IMR-90 (cell line): ENCODE results near the gene CENPX. TPM values are rescaled to one million over a fixed set of nuclear protein-coding genes. Genes with fewer than 3 reads are reported as not detected.

Experiments
- ATAC-seq: fragments of 200-7000 bp; cut with Tn5 transposase; 2 replicates; pipeline ENCODE4 v1.9.1; 2020; ENCODE audit warnings: low read depth, mild to moderate bottlenecking, moderate library complexity
- BruUV-seq: library from RNA; stranded (reverse); fragments of 400-500 nt; replicated peaks from 2 replicates; lab custom pipeline; 2021; lab: Mats Ljungman, UMichigan
- CTCF ChIA-PET: fragments of 300-600 bp; formaldehyde crosslinking; extraction: SDS; loops from one replicate; lab custom pipeline; 2021; ENCODE audit warnings: antibody characterized with exemption; lab: Yijun Ruan, JAX
- POLR2A ChIA-PET: fragments of 300-600 bp; sonication (Branson Sonifier 250); formaldehyde crosslinking; loops from one replicate; lab custom pipeline; 2022; ENCODE audit warnings: antibody characterized with exemption; ENCODE audit not compliant: unreplicated experiment; lab: Charles Lee
- DNase-seq: peaks from one replicate; pipeline ENCODE4 v3.0.0; 2013
- H2AFZ ChIP-seq: replicated peaks from 2 replicates; pipeline ENCODE3; 2013; ENCODE audit warnings: low read length, mild to moderate bottlenecking; ENCODE audit not compliant: poor library complexity
- H2AK5ac ChIP-seq: 2 replicates; pipeline ENCODE4 v1.6.1; 2013; ENCODE audit warnings: low read depth, low read length, inconsistent platforms
- H2AK9ac ChIP-seq: replicated peaks from 2 replicates; pipeline ENCODE3; 2013; ENCODE audit warnings: mild to moderate bottlenecking, low read depth, low read length, moderate library complexity; ENCODE audit not compliant: poor library complexity
- H2BK120ac ChIP-seq: 2 replicates; pipeline ENCODE4 v1.6.1; 2013; ENCODE audit warnings: low read depth, low read length, inconsistent platforms
- H2BK15ac ChIP-seq: 3 replicates; pipeline ENCODE4 v1.6.1; 2013; ENCODE audit warnings: low read depth, low read length, inconsistent platforms
- H2BK20ac ChIP-seq: 2 replicates; pipeline ENCODE4 v1.6.1; 2013; ENCODE audit warnings: low read depth, mild to moderate bottlenecking, inconsistent platforms, low read length, moderate library complexity
- H2BK5ac ChIP-seq: 2 replicates; pipeline ENCODE4 v1.6.1; 2013; ENCODE audit warnings: mild to moderate bottlenecking, low read depth, low read length, inconsistent platforms; ENCODE audit not compliant: poor library complexity, severe bottlenecking
- H3K14ac ChIP-seq: replicated peaks from 2 replicates; pipeline ENCODE4 v1.6.1; 2013; ENCODE audit warnings: low read depth, low read length, inconsistent platforms
- H3K18ac ChIP-seq: 2 replicates; pipeline ENCODE4 v1.6.1; 2013; ENCODE audit warnings: low read depth, low read length, control low read depth
- H3K23ac ChIP-seq: 2 replicates; pipeline ENCODE4 v1.6.1; 2013; ENCODE audit warnings: low read depth, low read length, inconsistent platforms
- H3K27ac ChIP-seq: 2 replicates; pipeline ENCODE4 v1.5.1; 2013; ENCODE audit warnings: mild to moderate bottlenecking, control low read depth, low read length; ENCODE audit not compliant: insufficient read depth
- H3K27me3 ChIP-seq: 2 replicates; pipeline ENCODE4 v1.6.1; 2013; ENCODE audit warnings: low read length; ENCODE audit not compliant: control insufficient read depth, insufficient read depth
- H3K36me3 ChIP-seq: 2 replicates; pipeline ENCODE4 v1.6.1; 2013; ENCODE audit warnings: low read length, mixed read lengths; ENCODE audit not compliant: control insufficient read depth, insufficient read depth
- H3K4ac ChIP-seq: 2 replicates; pipeline ENCODE4 v1.6.1; 2013; ENCODE audit warnings: low read depth, low read length, inconsistent platforms
- H3K4me1 ChIP-seq: 2 replicates; pipeline ENCODE4 v1.6.1; 2013; ENCODE audit warnings: low read length, mixed read lengths; ENCODE audit not compliant: control insufficient read depth, insufficient read depth
- H3K4me2 ChIP-seq: 2 replicates; pipeline ENCODE4 v1.6.1; 2013; ENCODE audit warnings: low read depth, mild to moderate bottlenecking, control low read depth, low read length, moderate library complexity
- H3K4me3 ChIP-seq: 2 replicates; pipeline ENCODE4 v1.5.1; 2013; ENCODE audit warnings: low read depth, mild to moderate bottlenecking, control low read depth, low read length, moderate library complexity; ENCODE audit not compliant: insufficient read depth
- H3K56ac ChIP-seq: 2 replicates; pipeline ENCODE4 v1.6.1; 2013; ENCODE audit warnings: low read length, inconsistent platforms; ENCODE audit not compliant: insufficient read depth; ENCODE audit errors: extremely low read depth
- H3K79me1 ChIP-seq, 2 experiments: 2 replicates each; pipeline ENCODE4 v1.6.1; 2013; ENCODE audit warnings: low read length in 2 of 2, inconsistent platforms in 1 of 2, low read depth in 1 of 2
- H3K9ac ChIP-seq: 2 replicates; pipeline ENCODE4 v1.6.1; 2013; ENCODE audit warnings: low read depth, low read length, control low read depth
- H3K9me1 ChIP-seq: 2 replicates; pipeline ENCODE4 v1.6.1; 2013; ENCODE audit warnings: low read length, inconsistent platforms; ENCODE audit not compliant: insufficient read depth
- H3K9me3 ChIP-seq: 2 replicates; pipeline ENCODE4 v1.6.1; 2013; ENCODE audit warnings: low read length; ENCODE audit not compliant: control insufficient read depth, insufficient read depth
- H4K20me1 ChIP-seq: 2 replicates; pipeline ENCODE4 v1.6.1; 2013; ENCODE audit warnings: low read length, inconsistent platforms; ENCODE audit not compliant: insufficient read depth
- H4K5ac ChIP-seq: 2 replicates; pipeline ENCODE4 v1.6.1; 2013; ENCODE audit warnings: mild to moderate bottlenecking, low read depth, low read length, control low read depth
- H4K8ac ChIP-seq, 2 experiments: 2 replicates each; pipeline ENCODE4 v1.6.1; 2013; ENCODE audit warnings: low read depth in 2 of 2, low read length in 2 of 2, control low read depth in 1 of 2, inconsistent platforms in 1 of 2
- H4K91ac ChIP-seq: 2 replicates; pipeline ENCODE4 v1.6.1; 2013; ENCODE audit warnings: low read depth, low read length, inconsistent platforms; ENCODE audit not compliant: insufficient read depth
- BHLHE40 ChIP-seq: fragments of 150-350 bp; IDR thresholded peaks from 2 replicates; pipeline ENCODE4 v1.6.1; 2016; ENCODE audit warnings: mild to moderate bottlenecking, low read depth, low read length
- CEBPB ChIP-seq: IDR thresholded peaks from 2 replicates; pipeline ENCODE4 v1.6.1; 2012; ENCODE audit warnings: low read depth, low read length, improper control_type of control experiment
- FOS ChIP-seq: fragments of 150-350 bp; IDR thresholded peaks from 2 replicates; pipeline ENCODE4 v1.6.1; 2016; ENCODE audit warnings: low read depth, low read length
- MAFK ChIP-seq: IDR thresholded peaks from 2 replicates; pipeline ENCODE4 v1.6.1; 2012; ENCODE audit warnings: low read depth, low read length, improper control_type of control experiment
- MAZ ChIP-seq: IDR thresholded peaks from 2 replicates; pipeline ENCODE4 v1.6.1; 2012; ENCODE audit warnings: low read depth, mild to moderate bottlenecking, low read length, improper control_type of control experiment, moderate library complexity, borderline replicate concordance
- MXI1 ChIP-seq: IDR thresholded peaks from 2 replicates; pipeline ENCODE4 v1.6.1; 2012; ENCODE audit warnings: low read depth, mild to moderate bottlenecking, low read length, moderate library complexity, borderline replicate concordance
- NFE2L2 ChIP-seq: fragments of 150-350 bp; IDR thresholded peaks from 2 replicates; pipeline ENCODE4 v1.6.1; 2016; ENCODE audit warnings: low read depth, mild to moderate bottlenecking, low read length
- POLR2A ChIP-seq: IDR thresholded peaks from 2 replicates; pipeline ENCODE4 v1.6.1; 2012; ENCODE audit warnings: mild to moderate bottlenecking, low read depth, low read length
- RCOR1 ChIP-seq: IDR thresholded peaks from 2 replicates; pipeline ENCODE4 v1.6.1; 2012; ENCODE audit warnings: mild to moderate bottlenecking, low read length, improper control_type of control experiment; ENCODE audit not compliant: insufficient replicate concordance
- RFX5 ChIP-seq: IDR thresholded peaks from 2 replicates; pipeline ENCODE4 v1.8.0; 2012; ENCODE audit warnings: low read depth, mild to moderate bottlenecking, low read length, moderate library complexity
- WGBS, 2 experiments: methylation state at CpG; one replicate each; pipeline versions ENCODE4 v1.1.5 to v1.1.7; 2013; ENCODE audit warnings: missing lambda C conversion rate in 2 of 2; ENCODE audit not compliant: insufficient read length in 1 of 2; ENCODE audit errors: extremely low coverage in 2 of 2; 5-methylcytosine and 5-hydroxymethylcytosine counted together
- dilution Hi-C: fragments of 300-500 bp; cut with HindIII; formaldehyde crosslinking; loops from one replicate; pipeline ENCODE4 v1.14.3; 2018; ENCODE audit warnings: low sequenced_read_pairs; ENCODE audit not compliant: unreplicated experiment
- in situ Hi-C: fragments of 300-500 bp; cut with MboI; formaldehyde crosslinking; loops from 3 replicates; pipeline ENCODE4 v1.14.3; 2019; ENCODE audit warnings: low sequenced_read_pairs, inconsistent platforms, mixed read lengths
- intact Hi-C: fragments of 100-400 bp; cut with micrococcal nuclease; formaldehyde crosslinking; loops from 2 replicates; pipeline ENCODE4 v1.10.0; 2022
- polyA plus RNA-seq, 3 experiments: library from polyadenylated mRNA; depleted of rRNA; stranded (reverse); fragments of >200 nt; gene quantifications; 2 replicates each; pipeline ENCODE4 v1.2.3, GENCODE V29; 2012; ENCODE audit warnings: low replicate concordance in 1 of 3
- total RNA-seq: library from RNA; depleted of rRNA; stranded (reverse); fragments of >200 nt; gene quantifications from 2 replicates; pipeline ENCODE4 v1.2.3, GENCODE V29; 2012
- TF ChIP-seq, protein P1 (sequence below): conservative IDR thresholded peaks from 2 replicates; pipeline ENCODE4 v1.5.1; 2012; ENCODE audit warnings: mild to moderate bottlenecking, low read depth, low read length, improper control_type of control experiment

CENPX gene
- total and polyA plus RNA-seq, 2 of the 4 experiments (the other 2 are of a cell fraction), result 44.8 to 86.8 TPM

DNA sequence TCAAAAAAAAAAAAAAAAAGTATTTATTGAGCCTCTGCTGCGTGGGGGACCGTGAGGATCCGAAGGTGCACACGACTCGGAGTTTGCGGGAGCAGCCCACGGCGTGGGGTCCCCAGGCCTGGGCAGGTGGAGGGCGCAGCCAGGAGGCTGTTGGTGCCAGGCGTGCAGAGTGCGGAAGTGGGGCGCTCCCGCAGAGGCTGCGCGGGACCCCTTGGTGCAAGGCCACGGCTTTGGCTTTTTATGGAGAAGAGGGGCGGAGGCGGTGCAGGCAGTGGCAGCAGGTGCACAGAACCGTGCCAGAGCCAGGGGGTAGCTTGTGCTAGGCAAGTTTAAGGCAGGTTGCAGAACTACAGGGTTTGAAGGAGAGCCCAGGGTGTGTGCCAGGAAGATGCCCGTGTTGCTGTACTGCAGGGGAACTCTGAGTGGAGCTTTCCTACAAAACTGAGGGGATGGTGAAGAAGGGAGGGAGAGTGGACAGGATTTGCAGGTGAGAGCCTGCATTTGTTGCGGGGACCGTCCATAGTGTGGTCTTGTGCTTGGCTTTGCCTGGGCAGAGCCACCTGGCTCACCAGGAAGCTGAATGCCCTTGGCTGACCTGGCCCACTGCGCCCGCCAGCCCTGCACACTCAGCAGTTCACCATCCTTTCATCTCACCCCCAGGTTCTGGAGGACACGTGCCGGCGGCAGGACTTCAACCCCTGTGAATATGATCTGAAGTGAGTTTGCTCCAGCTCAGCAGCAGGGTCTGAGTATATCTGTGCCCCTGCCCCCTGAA, 44.0 kb downstream of the CENPX start:
- Histone ChIP-seq H3K9me3 (no peaks in the 10 kb centered on the region), H4K8ac (peak overlapping the region in 1 of 2 experiments; percentile 15; a peak in 2 of 4 replicates), H3K18ac (no peak overlapping the region), H3K56ac (no peak overlapping the region), H3K4me1 (peaks cover 3% of the 10 kb centered on the region), H3K9ac (no peak overlapping the region), H3K4me3 (no peak overlapping the region), H4K91ac (no peak overlapping the region), H2BK120ac (no peak overlapping the region), H2AK9ac (peak overlapping the region; percentile 93), H3K4me2 (no peak overlapping the region; the same call in 1 of the 2 replicates), H3K79me1 (peaks cover 10 to 25% of the 10 kb centered on the region in 2 experiments; a peak in 3 of 4 replicates), H3K9me1 (peaks cover 13% of the 10 kb centered on the region), H2BK20ac (no peak overlapping the region), H3K4ac (peak overlapping the region; percentile 12; the same call in 1 of the 2 replicates), H3K14ac (0 out of 2 replicates have a peak overlapping the region, but pooled peaks have one; percentile 5), H3K27ac (no peak overlapping the region), H2BK15ac (no peak overlapping the region), H2AFZ (peak overlapping the region; percentile 17), H4K20me1 (no peaks in the 10 kb centered on the region), H4K5ac (no peak overlapping the region), H2AK5ac (peak overlapping the region; percentile 33; the same call in 1 of the 2 replicates), H3K27me3 (no peaks in the 10 kb centered on the region), H2BK5ac (no peak overlapping the region), H3K23ac (0 out of 2 replicates have a peak overlapping the region, but pooled peaks have one; percentile 24), H3K36me3 (peaks cover 6% of the 10 kb centered on the region; the same call in 1 of the 2 replicates)
- ChIA-PET CTCF (no interaction called here), POLR2A (no interaction called here)
- in situ Hi-C loops, result no loop called here
- ATAC-seq, result no peak
- DNase-seq, result no peak
- intact Hi-C loops, result loop anchor here (1.0 kb wide), 1 partner anchor 13 kb away; no protein-coding TSS in a partner anchor
- dilution Hi-C loops, result no loop called here
- TF ChIP-seq MAZ (no peak), POLR2A (no peak), MAFK (no peak), RFX5 (no peak), NFE2L2 (no peak), RCOR1 (no peak), CEBPB (no peak), BHLHE40 (no peak), FOS (no peak), MXI1 (no peak)
- TF ChIP-seq, protein P1, sequence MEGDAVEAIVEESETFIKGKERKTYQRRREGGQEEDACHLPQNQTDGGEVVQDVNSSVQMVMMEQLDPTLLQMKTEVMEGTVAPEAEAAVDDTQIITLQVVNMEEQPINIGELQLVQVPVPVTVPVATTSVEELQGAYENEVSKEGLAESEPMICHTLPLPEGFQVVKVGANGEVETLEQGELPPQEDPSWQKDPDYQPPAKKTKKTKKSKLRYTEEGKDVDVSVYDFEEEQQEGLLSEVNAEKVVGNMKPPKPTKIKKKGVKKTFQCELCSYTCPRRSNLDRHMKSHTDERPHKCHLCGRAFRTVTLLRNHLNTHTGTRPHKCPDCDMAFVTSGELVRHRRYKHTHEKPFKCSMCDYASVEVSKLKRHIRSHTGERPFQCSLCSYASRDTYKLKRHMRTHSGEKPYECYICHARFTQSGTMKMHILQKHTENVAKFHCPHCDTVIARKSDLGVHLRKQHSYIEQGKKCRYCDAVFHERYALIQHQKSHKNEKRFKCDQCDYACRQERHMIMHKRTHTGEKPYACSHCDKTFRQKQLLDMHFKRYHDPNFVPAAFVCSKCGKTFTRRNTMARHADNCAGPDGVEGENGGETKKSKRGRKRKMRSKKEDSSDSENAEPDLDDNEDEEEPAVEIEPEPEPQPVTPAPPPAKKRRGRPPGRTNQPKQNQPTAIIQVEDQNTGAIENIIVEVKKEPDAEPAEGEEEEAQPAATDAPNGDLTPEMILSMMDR, result no peak
- 91% methylated on average over 21 of the region's 27 CpGs; no CpG with 5 or more reads in 1 of the 2 experiments for WGBS, 2 experiments
- no TSS peak for BruUV-seq
